ENCODE data around the gene WBP1L. TPM values are rescaled to one million over a fixed set of nuclear protein-coding genes. Genes with fewer than 3 reads are reported as not detected.

Gene WBP1L
- total and polyA plus RNA-seq, 2 of the 13 experiments (the other 11 are each of a cell fraction or from before 2014, with no cell fraction given), result 8.3 to 12.3 TPM

DNA sequence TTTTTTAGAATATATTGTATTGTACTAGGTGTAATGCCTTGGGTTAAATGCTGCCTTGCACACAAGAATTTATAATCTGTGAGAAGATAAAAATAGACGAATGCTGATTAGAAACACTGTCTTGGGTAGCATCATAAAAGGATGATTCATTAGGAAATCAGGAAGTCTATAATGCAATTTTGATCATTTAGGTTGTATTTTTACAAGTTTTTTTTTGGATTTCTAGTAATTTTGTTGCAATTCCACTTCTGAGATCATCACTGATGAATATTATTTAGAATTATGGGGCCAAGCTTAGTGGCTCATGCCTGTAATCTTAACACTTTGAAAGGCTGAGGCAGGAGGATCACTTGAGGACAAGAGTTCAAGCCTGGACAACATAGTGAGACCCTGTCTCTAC is 29.6 kb downstream of the WBP1L start:
- Histone ChIP-seq H3K27me3 (ENCODE audit: control insufficient read depth in 1 of 2, insufficient read depth in 2 of 2, low read length in 2 of 2) (no peaks in the 10 kb centered on the region; a peak in 1 of 5 replicates), H3K27ac (ENCODE audit: extremely low read length, insufficient read depth, low read length) (no peak overlapping the region), H4K20me1 (ENCODE audit: insufficient read depth, low read length) (no peaks in the 10 kb centered on the region), H2AFZ (ENCODE audit: low read length) (no peak overlapping the region), H3K9ac (ENCODE audit: insufficient read depth, low read depth, low read length) (no peak overlapping the region), H3K79me2 (ENCODE audit: insufficient read depth, low read length) (no peaks in the 10 kb centered on the region), H3K4me3 (replicated peaks in 1 of 3; ENCODE audit: insufficient read depth in 1 of 3, low read depth in 2 of 3, low read length in 3 of 3) (no peak overlapping the region), H3K4me1 (ENCODE audit: insufficient read depth, low read length) (peaks cover 70% of the 10 kb centered on the region), H3K36me3 (replicated peaks in 1 of 2; ENCODE audit: control insufficient read depth in 1 of 2, insufficient read depth in 2 of 2, low read length in 2 of 2) (no peaks in the 10 kb centered on the region), H3K9me3 (ENCODE audit: low read length) (no peaks in the 10 kb centered on the region), H3K4me2 (ENCODE audit: low read depth, low read length) (no peak overlapping the region)
- POLR2A ChIA-PET, result no interaction called here
- TF ChIP-seq, protein P1, sequence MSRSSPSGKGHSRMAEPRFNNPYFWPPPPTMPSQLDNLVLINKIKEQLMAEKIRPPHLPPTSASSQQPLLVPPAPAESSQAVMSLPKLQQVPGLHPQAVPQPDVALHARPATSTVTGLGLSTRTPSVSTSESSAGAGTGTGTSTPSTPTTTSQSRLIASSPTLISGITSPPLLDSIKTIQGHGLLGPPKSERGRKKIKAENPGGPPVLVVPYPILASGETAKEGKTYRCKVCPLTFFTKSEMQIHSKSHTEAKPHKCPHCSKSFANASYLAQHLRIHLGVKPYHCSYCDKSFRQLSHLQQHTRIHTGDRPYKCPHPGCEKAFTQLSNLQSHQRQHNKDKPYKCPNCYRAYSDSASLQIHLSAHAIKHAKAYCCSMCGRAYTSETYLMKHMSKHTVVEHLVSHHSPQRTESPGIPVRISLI (CRISPR knock-in tag; IDR thresholded peaks at IDR 0.05; ENCODE audit: borderline replicate concordance), result no peak
- TF ChIP-seq, protein P2, sequence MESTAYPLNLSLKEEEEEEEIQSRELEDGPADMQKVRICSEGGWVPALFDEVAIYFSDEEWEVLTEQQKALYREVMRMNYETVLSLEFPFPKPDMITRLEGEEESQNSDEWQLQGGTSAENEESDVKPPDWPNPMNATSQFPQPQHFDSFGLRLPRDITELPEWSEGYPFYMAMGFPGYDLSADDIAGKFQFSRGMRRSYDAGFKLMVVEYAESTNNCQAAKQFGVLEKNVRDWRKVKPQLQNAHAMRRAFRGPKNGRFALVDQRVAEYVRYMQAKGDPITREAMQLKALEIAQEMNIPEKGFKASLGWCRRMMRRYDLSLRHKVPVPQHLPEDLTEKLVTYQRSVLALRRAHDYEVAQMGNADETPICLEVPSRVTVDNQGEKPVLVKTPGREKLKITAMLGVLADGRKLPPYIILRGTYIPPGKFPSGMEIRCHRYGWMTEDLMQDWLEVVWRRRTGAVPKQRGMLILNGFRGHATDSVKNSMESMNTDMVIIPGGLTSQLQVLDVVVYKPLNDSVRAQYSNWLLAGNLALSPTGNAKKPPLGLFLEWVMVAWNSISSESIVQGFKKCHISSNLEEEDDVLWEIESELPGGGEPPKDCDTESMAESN (CRISPR knock-in tag; conservative IDR thresholded peaks at IDR 0.05), result no peak
- TF ChIP-seq ZNF292 (CRISPR knock-in tag; IDR thresholded peaks at IDR 0.05; ENCODE audit: borderline replicate concordance, low read depth), result no peak
- TF ChIP-seq PTBP1 (IDR thresholded peaks at IDR 0.05; ENCODE audit: low read depth, low read length, poor library complexity, severe bottlenecking), result no peak
- TF ChIP-seq HOXA5 (CRISPR knock-in tag; IDR thresholded peaks at IDR 0.05), result no peak
- 88% methylated on average over 1 of the region's 1 CpG for WGBS (ENCODE audit: low lambda C conversion rate)
- no peak for ATAC-seq
- FAIRE-seq, result no peak
- BruUV-seq (replicated peaks), result no TSS peak
- DNase-seq (ENCODE audit: low spot score), result no peak
- in situ Hi-C loops (cut with HindIII; ENCODE audit: extremely low pct_ligation_motif_present, low pct_unique_long_range_greater_than_20kb), result no loop called here
- intact Hi-C loops (cut with micrococcal nuclease; ENCODE audit: unreplicated experiment), result no loop called here
- CTCF ChIA-PET (ENCODE audit: low intra/inter-chr PET ratio, low total read pairs), result no interaction called here

DNA sequence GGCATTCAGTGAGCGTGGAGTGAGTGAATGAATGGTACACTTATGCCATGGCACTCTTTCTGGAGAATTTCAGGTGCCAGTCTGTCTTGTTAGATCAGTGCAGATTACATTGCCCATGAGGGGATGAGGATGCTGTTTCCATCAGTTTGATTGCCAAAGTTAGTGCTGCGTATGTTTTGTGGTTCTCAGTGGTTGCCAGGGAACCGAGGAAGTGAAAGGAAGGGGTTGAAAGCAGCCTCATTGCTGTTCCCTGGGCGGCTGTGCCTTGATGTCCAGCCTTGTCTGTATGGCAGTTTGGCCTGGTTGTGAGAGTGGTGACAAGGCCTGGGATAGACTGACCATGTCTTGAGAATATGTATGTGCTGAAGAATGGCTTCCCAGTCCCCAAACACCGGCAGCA is 30.2 kb downstream of the WBP1L start:
- Histone ChIP-seq H2AFZ (ENCODE audit: low read length) (no peak overlapping the region), H3K27ac (ENCODE audit: extremely low read length, insufficient read depth, low read length) (no peak overlapping the region), H3K79me2 (ENCODE audit: insufficient read depth, low read length) (no peaks in the 10 kb centered on the region), H3K9ac (ENCODE audit: insufficient read depth, low read depth, low read length) (no peak overlapping the region), H3K4me2 (ENCODE audit: low read depth, low read length) (no peak overlapping the region), H3K4me1 (ENCODE audit: insufficient read depth, low read length) (peaks cover 64% of the 10 kb centered on the region), H3K36me3 (replicated peaks in 1 of 2; ENCODE audit: control insufficient read depth in 1 of 2, insufficient read depth in 2 of 2, low read length in 2 of 2) (no peaks in the 10 kb centered on the region), H3K4me3 (replicated peaks in 1 of 3; ENCODE audit: insufficient read depth in 1 of 3, low read depth in 2 of 3, low read length in 3 of 3) (no peak overlapping the region), H3K9me3 (ENCODE audit: low read length) (no peaks in the 10 kb centered on the region), H3K27me3 (ENCODE audit: control insufficient read depth in 1 of 2, insufficient read depth in 2 of 2, low read length in 2 of 2) (no peaks in the 10 kb centered on the region; a peak in 1 of 5 replicates), H4K20me1 (ENCODE audit: insufficient read depth, low read length) (no peaks in the 10 kb centered on the region)
- 95% methylated on average over 5 of the region's 5 CpGs for WGBS (ENCODE audit: low lambda C conversion rate)
- ChIA-PET POLR2A (interaction anchor here (0.6 to 1.8 kb wide), 2 partner anchors 28 to 40 kb away, joined by 3 to 6 read pairs; no protein-coding TSS in a partner anchor), CTCF (ENCODE audit: low intra/inter-chr PET ratio, low total read pairs) (no interaction called here)
- in situ Hi-C loops (cut with HindIII; ENCODE audit: extremely low pct_ligation_motif_present, low pct_unique_long_range_greater_than_20kb), result no loop called here
- no TSS peak for BruUV-seq (replicated peaks)
- ATAC-seq (no peak), DNase-seq (ENCODE audit: low spot score) (no peak), FAIRE-seq (no peak)
- intact Hi-C loops (cut with micrococcal nuclease; ENCODE audit: unreplicated experiment), result no loop called here
- TF ChIP-seq ZNF567 (CRISPR knock-in tag; IDR thresholded peaks at IDR 0.05; ENCODE audit: borderline replicate concordance), result no peak
- no peak for TF ChIP-seq ZNF605 (CRISPR knock-in tag; IDR thresholded peaks at IDR 0.05)
- no peak for TF ChIP-seq CBX2 (IDR thresholded peaks at IDR 0.05; ENCODE audit: low read depth, low read length)
- no peak for TF ChIP-seq CBX2 (CRISPR knock-in tag; IDR thresholded peaks at IDR 0.05; ENCODE audit: low read depth)
- TF ChIP-seq, protein P3, sequence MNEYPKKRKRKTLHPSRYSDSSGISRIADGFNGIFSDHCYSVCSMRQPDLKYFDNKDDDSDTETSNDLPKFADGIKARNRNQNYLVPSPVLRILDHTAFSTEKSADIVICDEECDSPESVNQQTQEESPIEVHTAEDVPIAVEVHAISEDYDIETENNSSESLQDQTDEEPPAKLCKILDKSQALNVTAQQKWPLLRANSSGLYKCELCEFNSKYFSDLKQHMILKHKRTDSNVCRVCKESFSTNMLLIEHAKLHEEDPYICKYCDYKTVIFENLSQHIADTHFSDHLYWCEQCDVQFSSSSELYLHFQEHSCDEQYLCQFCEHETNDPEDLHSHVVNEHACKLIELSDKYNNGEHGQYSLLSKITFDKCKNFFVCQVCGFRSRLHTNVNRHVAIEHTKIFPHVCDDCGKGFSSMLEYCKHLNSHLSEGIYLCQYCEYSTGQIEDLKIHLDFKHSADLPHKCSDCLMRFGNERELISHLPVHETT (CRISPR knock-in tag; conservative IDR thresholded peaks at IDR 0.05), result no peak
- TF ChIP-seq, protein P4, sequence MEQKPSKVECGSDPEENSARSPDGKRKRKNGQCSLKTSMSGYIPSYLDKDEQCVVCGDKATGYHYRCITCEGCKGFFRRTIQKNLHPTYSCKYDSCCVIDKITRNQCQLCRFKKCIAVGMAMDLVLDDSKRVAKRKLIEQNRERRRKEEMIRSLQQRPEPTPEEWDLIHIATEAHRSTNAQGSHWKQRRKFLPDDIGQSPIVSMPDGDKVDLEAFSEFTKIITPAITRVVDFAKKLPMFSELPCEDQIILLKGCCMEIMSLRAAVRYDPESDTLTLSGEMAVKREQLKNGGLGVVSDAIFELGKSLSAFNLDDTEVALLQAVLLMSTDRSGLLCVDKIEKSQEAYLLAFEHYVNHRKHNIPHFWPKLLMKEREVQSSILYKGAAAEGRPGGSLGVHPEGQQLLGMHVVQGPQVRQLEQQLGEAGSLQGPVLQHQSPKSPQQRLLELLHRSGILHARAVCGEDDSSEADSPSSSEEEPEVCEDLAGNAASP (CRISPR knock-in tag; IDR thresholded peaks at IDR 0.05; ENCODE audit: borderline replicate concordance), result no peak
- TF ChIP-seq, protein P5, sequence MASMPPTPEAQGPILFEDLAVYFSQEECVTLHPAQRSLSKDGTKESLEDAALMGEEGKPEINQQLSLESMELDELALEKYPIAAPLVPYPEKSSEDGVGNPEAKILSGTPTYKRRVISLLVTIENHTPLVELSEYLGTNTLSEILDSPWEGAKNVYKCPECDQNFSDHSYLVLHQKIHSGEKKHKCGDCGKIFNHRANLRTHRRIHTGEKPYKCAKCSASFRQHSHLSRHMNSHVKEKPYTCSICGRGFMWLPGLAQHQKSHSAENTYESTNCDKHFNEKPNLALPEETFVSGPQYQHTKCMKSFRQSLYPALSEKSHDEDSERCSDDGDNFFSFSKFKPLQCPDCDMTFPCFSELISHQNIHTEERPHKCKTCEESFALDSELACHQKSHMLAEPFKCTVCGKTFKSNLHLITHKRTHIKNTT (CRISPR knock-in tag; IDR thresholded peaks at IDR 0.05), result no peak
